Activated CD8-positive, alpha-beta T cell treated with anti-CD3 and anti-CD28 coated beads for 36 hours (primary cell): ENCODE results near the gene ADI1. TPM values are rescaled to one million over a fixed set of nuclear protein-coding genes. Genes with fewer than 3 reads are reported as not detected.

Source experiments
- ATAC-seq: fragments of 200-7000 bp; cut with Tn5 transposase; one replicate; pipeline ENCODE4 v1.10.0; 2021; ENCODE audit warnings: mild to moderate bottlenecking, moderate library complexity
- CTCF ChIA-PET: fragments of 350-600 bp; sonication (Branson Sonifier 250); formaldehyde crosslinking; loops from one replicate; lab custom pipeline; 2021; ENCODE audit warnings: antibody characterized with exemption; lab: Charles Lee
- POLR2A ChIA-PET: fragments of 350-600 bp; sonication (Branson Sonifier 250); formaldehyde crosslinking; loops from one replicate; lab custom pipeline; 2021; ENCODE audit warnings: antibody characterized with exemption; lab: Charles Lee
- DNase-seq: peaks from one replicate; pipeline ENCODE4 v3.0.0-alpha.2; 2020
- H3K27ac Mint-ChIP-seq: one replicate; pipeline ENCODE4 v1.8.0; 2021; ENCODE audit warnings: mild to moderate bottlenecking, mixed read lengths
- H3K27me3 Mint-ChIP-seq: one replicate; pipeline ENCODE4 v1.8.0; 2021; ENCODE audit warnings: mixed read lengths
- H3K36me3 Mint-ChIP-seq: one replicate; pipeline ENCODE4 v1.8.0; 2021; ENCODE audit warnings: low read depth, mixed read lengths
- H3K4me1 Mint-ChIP-seq: one replicate; pipeline ENCODE4 v1.8.0; 2021; ENCODE audit warnings: low read depth, mixed read lengths
- H3K4me3 Mint-ChIP-seq: one replicate; pipeline ENCODE4 v1.8.0; 2021; ENCODE audit warnings: mild to moderate bottlenecking, moderate library complexity, mixed read lengths
- H3K9me3 Mint-ChIP-seq: one replicate; pipeline ENCODE4 v1.8.0; 2021; ENCODE audit warnings: mixed read lengths
- CTCF ChIP-seq: fragments of 200-600 bp; IDR thresholded peaks from one replicate; pipeline ENCODE4 v1.8.0; 2022; ENCODE audit warnings: antibody characterized with exemption, mild to moderate bottlenecking
- intact Hi-C: fragments of 100-400 bp; cut with micrococcal nuclease; formaldehyde crosslinking; loops from one replicate; pipeline ENCODE4 v1.10.0; 2022
- total RNA-seq, 2 experiments: library from RNA; stranded (reverse); gene quantifications; one replicate each; pipeline ENCODE4 v1.2.3, GENCODE V29; 2021

ADI1 gene
- total RNA-seq, 2 experiments from 2014 or later, result 15.7 to 18.2 TPM

GRCh38 chr2:3479430-3480320, 39.7 kb downstream of the ADI1 start:
- Mint-ChIP-seq H3K27ac (peak overlapping the region; percentile 3), H3K4me3 (no peak overlapping the region), H3K4me1 (peaks cover 2% of the 10 kb centered on the region), H3K36me3 (peaks cover 9% of the 10 kb centered on the region), H3K27me3 (no peaks in the 10 kb centered on the region), H3K9me3 (no peaks in the 10 kb centered on the region)
- CTCF ChIA-PET, result no interaction called here
- intact Hi-C loops, result no loop called here
- DNase-seq (no peak), ATAC-seq (no peak)
- POLR2A ChIA-PET, result interaction anchor here (0.6 kb wide), 1 partner anchor 16 kb away, joined by 3 read pairs; no protein-coding TSS in a partner anchor
- no peak for TF ChIP-seq CTCF

GRCh38 chr2:3478846-3479385, 40.4 kb downstream of the ADI1 start:
- POLR2A ChIA-PET, result no interaction called here

GRCh38 chr2:3476985-3477327, 42.4 kb downstream of the ADI1 start:
- ATAC-seq (no peak), DNase-seq (no peak)
- intact Hi-C loops, result no loop called here
- POLR2A ChIA-PET, result no interaction called here
- Mint-ChIP-seq H3K27me3 (no peaks in the 10 kb centered on the region), H3K36me3 (peaks cover 9% of the 10 kb centered on the region), H3K9me3 (no peaks in the 10 kb centered on the region), H3K4me3 (no peak overlapping the region), H3K4me1 (peaks cover 2% of the 10 kb centered on the region), H3K27ac (no peak overlapping the region)
- TF ChIP-seq CTCF, result no peak
- CTCF ChIA-PET, result interaction anchor here (1.8 kb wide), 1 partner anchor 54 kb away, joined by 4 read pairs; no protein-coding TSS in a partner anchor

More at GRCh38 chr2:3478846-3479385, 40.4 kb downstream of the ADI1 start:
- no peak for TF ChIP-seq CTCF
- ATAC-seq, result no peak
- no peak for DNase-seq
- Mint-ChIP-seq H3K4me3 (no peak overlapping the region), H3K9me3 (no peaks in the 10 kb centered on the region), H3K27me3 (no peaks in the 10 kb centered on the region), H3K36me3 (peaks cover 9% of the 10 kb centered on the region), H3K4me1 (peaks cover 2% of the 10 kb centered on the region), H3K27ac (no peak overlapping the region)
- CTCF ChIA-PET, result no interaction called here
- intact Hi-C loops, result no loop called here

GRCh38 chr2:3476321-3476984, 42.9 kb downstream of the ADI1 start:
- TF ChIP-seq CTCF, result no peak
- intact Hi-C loops, result no loop called here
- Mint-ChIP-seq H3K4me1 (peaks cover 2% of the 10 kb centered on the region), H3K4me3 (no peak overlapping the region), H3K9me3 (no peaks in the 10 kb centered on the region), H3K36me3 (peaks cover 9% of the 10 kb centered on the region), H3K27ac (no peak overlapping the region), H3K27me3 (no peaks in the 10 kb centered on the region)
- ATAC-seq, result no peak
- DNase-seq, result no peak
- POLR2A ChIA-PET, result no interaction called here
- CTCF ChIA-PET, result interaction anchor here (1.8 kb wide), 1 partner anchor 54 kb away, joined by 4 read pairs; no protein-coding TSS in a partner anchor
